HepG2 (cell line): ENCODE data around the gene TRIM27. TPM values are rescaled to one million over a fixed set of nuclear protein-coding genes. Genes with fewer than 3 reads are reported as not detected.

Source experiments
- AGO1 ChIP-seq: fragments of 200-400 bp; formaldehyde crosslinking; IDR thresholded peaks from 2 replicates; pipeline ENCODE4 v1.6.1; 2017; ENCODE audit warnings: mild to moderate bottlenecking, low read depth, low read length, moderate library complexity; ENCODE audit not compliant: poor library complexity, severe bottlenecking
- ATRX ChIP-seq: sonication (generic); formaldehyde crosslinking; IDR thresholded peaks from 2 replicates; pipeline ENCODE4 v1.4.0; 2020; ENCODE audit warnings: missing genetic modification reagents, borderline replicate concordance
- FOXA3 ChIP-seq: IDR thresholded peaks from 2 replicates; pipeline ENCODE4 v1.6.1; 2016; ENCODE audit warnings: missing genetic modification reagents, missing compliant biosample characterization
- PHF5A ChIP-seq: IDR thresholded peaks from one replicate; pipeline ENCODE4 v1.6.1; 2018; ENCODE audit warnings: low read depth, missing genetic modification reagents; ENCODE audit not compliant: unreplicated experiment
- RERE ChIP-seq: IDR thresholded peaks from 2 replicates; pipeline ENCODE4 v1.6.1; 2016; ENCODE audit warnings: low read depth, missing genetic modification reagents, missing compliant biosample characterization
- SOX5 ChIP-seq: IDR thresholded peaks from 2 replicates; pipeline ENCODE4 v1.6.1; 2016; ENCODE audit warnings: borderline replicate concordance
- TBP ChIP-seq: sonication (generic); formaldehyde crosslinking; IDR thresholded peaks from 2 replicates; pipeline ENCODE4 v1.5.0; 2020; ENCODE audit warnings: missing genetic modification reagents
- ZBTB1 ChIP-seq: sonication (generic); formaldehyde crosslinking; IDR thresholded peaks from 2 replicates; pipeline ENCODE4 v1.4.0; 2020; ENCODE audit warnings: missing genetic modification reagents, borderline replicate concordance
- ZFP36L1 ChIP-seq: sonication (generic); formaldehyde crosslinking; IDR thresholded peaks from 2 replicates; pipeline ENCODE4 v1.8.0; 2022; ENCODE audit warnings: mild to moderate bottlenecking, missing genetic modification reagents, moderate library complexity
- ZNF446 ChIP-seq: sonication (generic); formaldehyde crosslinking; IDR thresholded peaks from 2 replicates; pipeline ENCODE4 v1.5.0; 2020; ENCODE audit warnings: mild to moderate bottlenecking, missing genetic modification reagents
- ZNF512B ChIP-seq: sonication (generic); formaldehyde crosslinking; IDR thresholded peaks from 2 replicates; pipeline ENCODE4 v1.5.1; 2020; ENCODE audit warnings: missing genetic modification reagents, mild to moderate bottlenecking, borderline replicate concordance
- polyA plus RNA-seq, 8 experiments: library from polyadenylated mRNA; depleted of rRNA in 3 of 8; stranded (reverse) in 7 of 8; unstranded in 1 of 8; fragments of >200 nt; fragmentation: Illumina TruSeq in 4 of 8; extraction: Trizol in 4 of 8; gene quantifications; 2 replicates each; pipeline versions ENCODE4 v1.2.1 to v1.2.3, GENCODE V29; 2011 to 2016; ENCODE audit warnings: low read depth in 4 of 8, missing spikeins in 1 of 8, mixed read lengths in 1 of 8; ENCODE audit not compliant: insufficient read depth in 1 of 8
- total RNA-seq, 5 experiments: library from RNA; depleted of rRNA; stranded (reverse); fragments of >200 nt; fragmentation: Illumina TruSeq; extraction: Trizol; gene quantifications; 2 replicates each; pipeline ENCODE4 v1.2.3, GENCODE V29; 2016; ENCODE audit warnings: low read depth in 1 of 5
- TF ChIP-seq, protein P1 (sequence below): sonication (generic); formaldehyde crosslinking; IDR thresholded peaks from 2 replicates; pipeline ENCODE4 v1.5.0; 2020; ENCODE audit warnings: mild to moderate bottlenecking, missing genetic modification reagents, borderline replicate concordance

TRIM27 gene
- total and polyA plus RNA-seq, 2 of the 13 experiments (the other 11 are each of a cell fraction or from before 2014, with no cell fraction given) = 88.6 to 112 TPM

- TF ChIP-seq ZNF446 (CRISPR knock-in tag) (peak; percentile 85; the same call in 1 of the 2 replicates), ATRX (CRISPR knock-in tag) (no peak), FOXA3 (CRISPR knock-in tag) (no peak; the same call in 1 of the 2 replicates), TBP (CRISPR knock-in tag) (no peak), ZFP36L1 (0 out of 2 replicates have a peak, but pooled peaks have one; percentile 44), PHF5A (no peak), ZNF512B (CRISPR knock-in tag) (no peak; the same call in 1 of the 2 replicates), AGO1 (no peak), ZBTB1 (CRISPR knock-in tag) (no peak), RERE (CRISPR knock-in tag) (no peak), SOX5 (CRISPR knock-in tag) (peak; percentile 51; the same call in 1 of the 2 replicates)
- TF ChIP-seq, protein P1, sequence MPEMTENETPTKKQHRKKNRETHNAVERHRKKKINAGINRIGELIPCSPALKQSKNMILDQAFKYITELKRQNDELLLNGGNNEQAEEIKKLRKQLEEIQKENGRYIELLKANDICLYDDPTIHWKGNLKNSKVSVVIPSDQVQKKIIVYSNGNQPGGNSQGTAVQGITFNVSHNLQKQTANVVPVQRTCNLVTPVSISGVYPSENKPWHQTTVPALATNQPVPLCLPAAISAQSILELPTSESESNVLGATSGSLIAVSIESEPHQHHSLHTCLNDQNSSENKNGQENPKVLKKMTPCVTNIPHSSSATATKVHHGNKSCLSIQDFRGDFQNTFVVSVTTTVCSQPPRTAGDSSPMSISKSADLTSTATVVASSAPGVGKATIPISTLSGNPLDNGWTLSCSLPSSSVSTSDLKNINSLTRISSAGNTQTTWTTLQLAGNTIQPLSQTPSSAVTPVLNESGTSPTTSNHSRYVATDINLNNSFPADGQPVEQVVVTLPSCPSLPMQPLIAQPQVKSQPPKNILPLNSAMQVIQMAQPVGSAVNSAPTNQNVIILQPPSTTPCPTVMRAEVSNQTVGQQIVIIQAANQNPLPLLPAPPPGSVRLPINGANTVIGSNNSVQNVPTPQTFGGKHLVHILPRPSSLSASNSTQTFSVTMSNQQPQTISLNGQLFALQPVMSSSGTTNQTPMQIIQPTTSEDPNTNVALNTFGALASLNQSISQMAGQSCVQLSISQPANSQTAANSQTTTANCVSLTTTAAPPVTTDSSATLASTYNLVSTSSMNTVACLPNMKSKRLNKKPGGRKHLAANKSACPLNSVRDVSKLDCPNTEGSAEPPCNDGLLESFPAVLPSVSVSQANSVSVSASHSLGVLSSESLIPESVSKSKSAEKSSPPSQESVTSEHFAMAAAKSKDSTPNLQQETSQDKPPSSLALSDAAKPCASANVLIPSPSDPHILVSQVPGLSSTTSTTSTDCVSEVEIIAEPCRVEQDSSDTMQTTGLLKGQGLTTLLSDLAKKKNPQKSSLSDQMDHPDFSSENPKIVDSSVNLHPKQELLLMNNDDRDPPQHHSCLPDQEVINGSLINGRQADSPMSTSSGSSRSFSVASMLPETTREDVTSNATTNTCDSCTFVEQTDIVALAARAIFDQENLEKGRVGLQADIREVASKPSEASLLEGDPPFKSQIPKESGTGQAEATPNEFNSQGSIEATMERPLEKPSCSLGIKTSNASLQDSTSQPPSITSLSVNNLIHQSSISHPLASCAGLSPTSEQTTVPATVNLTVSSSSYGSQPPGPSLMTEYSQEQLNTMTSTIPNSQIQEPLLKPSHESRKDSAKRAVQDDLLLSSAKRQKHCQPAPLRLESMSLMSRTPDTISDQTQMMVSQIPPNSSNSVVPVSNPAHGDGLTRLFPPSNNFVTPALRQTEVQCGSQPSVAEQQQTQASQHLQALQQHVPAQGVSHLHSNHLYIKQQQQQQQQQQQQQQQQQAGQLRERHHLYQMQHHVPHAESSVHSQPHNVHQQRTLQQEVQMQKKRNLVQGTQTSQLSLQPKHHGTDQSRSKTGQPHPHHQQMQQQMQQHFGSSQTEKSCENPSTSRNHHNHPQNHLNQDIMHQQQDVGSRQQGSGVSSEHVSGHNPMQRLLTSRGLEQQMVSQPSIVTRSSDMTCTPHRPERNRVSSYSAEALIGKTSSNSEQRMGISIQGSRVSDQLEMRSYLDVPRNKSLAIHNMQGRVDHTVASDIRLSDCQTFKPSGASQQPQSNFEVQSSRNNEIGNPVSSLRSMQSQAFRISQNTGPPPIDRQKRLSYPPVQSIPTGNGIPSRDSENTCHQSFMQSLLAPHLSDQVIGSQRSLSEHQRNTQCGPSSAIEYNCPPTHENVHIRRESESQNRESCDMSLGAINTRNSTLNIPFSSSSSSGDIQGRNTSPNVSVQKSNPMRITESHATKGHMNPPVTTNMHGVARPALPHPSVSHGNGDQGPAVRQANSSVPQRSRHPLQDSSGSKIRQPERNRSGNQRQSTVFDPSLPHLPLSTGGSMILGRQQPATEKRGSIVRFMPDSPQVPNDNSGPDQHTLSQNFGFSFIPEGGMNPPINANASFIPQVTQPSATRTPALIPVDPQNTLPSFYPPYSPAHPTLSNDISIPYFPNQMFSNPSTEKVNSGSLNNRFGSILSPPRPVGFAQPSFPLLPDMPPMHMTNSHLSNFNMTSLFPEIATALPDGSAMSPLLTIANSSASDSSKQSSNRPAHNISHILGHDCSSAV = no peak
These were observed 60.0 kb downstream of the TRIM27 start (continued) for GRCh38 chr6:28863604-28864325.
